Suprapubic skin (tissue), 4 donors: ENCODE results near the gene GRAMD4. TPM values are rescaled to one million over a fixed set of nuclear protein-coding genes. Genes with fewer than 3 reads are reported as not detected.
A peak's percentile ranks its signal among the peaks of the same experiment; 100 is the strongest.

Experiments
- DNase-seq, 2 donors: peaks; one replicate each; pipeline ENCODE4 v3.0.0-alpha.2; 2019; ENCODE audit warnings: low spot score in 2 of 2
- H3K27ac ChIP-seq: fragments of 200-600 bp; sonication (generic); one replicate; pipeline ENCODE4 v1.5.1; 2019
- H3K27me3 ChIP-seq: fragments of 200-600 bp; sonication (generic); one replicate; pipeline ENCODE4 v1.5.1; 2019
- H3K36me3 ChIP-seq: fragments of 200-600 bp; sonication (generic); one replicate; pipeline ENCODE4 v1.5.1; 2019
- H3K4me1 ChIP-seq: fragments of 200-600 bp; sonication (generic); one replicate; pipeline ENCODE4 v1.5.1; 2019
- H3K4me3 ChIP-seq: fragments of 200-600 bp; sonication (generic); one replicate; pipeline ENCODE4 v1.5.1; 2019; ENCODE audit warnings: mild to moderate bottlenecking
- H3K9me3 ChIP-seq: fragments of 200-600 bp; sonication (generic); one replicate; pipeline ENCODE4 v1.5.1; 2019
- EP300 ChIP-seq: sonication (generic); formaldehyde crosslinking; IDR thresholded peaks from one replicate; pipeline ENCODE4 v1.6.1; 2017; ENCODE audit warnings: antibody characterized with exemption
- POLR2A ChIP-seq, 2 donors: fragments of 450-650 bp; IDR thresholded peaks; one replicate each; pipeline ENCODE4 v1.6.1; 2017; ENCODE audit warnings: antibody characterized with exemption in 2 of 2, mild to moderate bottlenecking in 2 of 2, moderate library complexity in 2 of 2
- POLR2AphosphoS5 ChIP-seq, 3 donors: sonication (generic); formaldehyde crosslinking; IDR thresholded peaks; one replicate each; pipeline ENCODE4 v1.6.1; 2017; ENCODE audit warnings: antibody characterized with exemption in 3 of 3
- WGBS: methylation state at CpG from one replicate; pipeline ENCODE4 v1.1.5; 2018; 5-methylcytosine and 5-hydroxymethylcytosine counted together
- total RNA-seq, 4 donors: library from RNA; depleted of rRNA; stranded (reverse); fragments of >200 nt; gene quantifications; one replicate each; pipeline ENCODE4 v1.1.0, GENCODE V29; 2016
- TF ChIP-seq, protein P1 (sequence below), 2 donors: fragments of 200-600 bp in 1 of 2; fragments of 450-650 bp in 1 of 2; sonication (generic) in 1 of 2; IDR thresholded peaks; one replicate each; pipeline ENCODE4 v1.5.1; 2016 to 2019; ENCODE audit warnings: antibody characterized with exemption in 2 of 2, mild to moderate bottlenecking in 1 of 2, moderate library complexity in 1 of 2

The GRAMD4 gene
- total RNA-seq, 4 donors from 2014 or later = 64.1 to 230 (median 164) TPM

DNA sequence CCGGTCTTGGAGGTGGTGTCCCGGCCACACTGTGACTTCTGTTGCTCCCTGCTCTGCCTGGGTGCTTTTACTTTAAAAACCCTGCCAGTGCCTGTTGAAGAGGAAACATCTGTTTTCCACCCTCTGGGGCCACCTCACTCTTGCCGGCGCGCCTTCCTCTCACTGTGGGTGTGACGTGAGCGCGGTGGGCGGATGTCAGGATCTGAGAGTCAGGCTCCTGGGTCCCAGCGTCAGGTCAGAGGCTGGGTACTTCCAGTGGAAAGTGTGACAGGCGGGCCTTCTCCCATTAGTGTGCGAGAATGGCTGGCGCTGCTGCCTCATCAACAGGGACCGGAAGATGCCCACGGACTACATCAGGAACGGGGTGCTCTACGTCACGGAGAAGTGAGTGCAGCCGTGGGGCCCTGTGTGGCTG lies 54.2 kb downstream of the GRAMD4 start:
- Histone ChIP-seq H3K9me3 (no peaks in the 10 kb centered on the region), H3K36me3 (peaks cover 67% of the 10 kb centered on the region), H3K4me1 (peaks cover 22% of the 10 kb centered on the region), H3K27ac (no peak overlapping the region), H3K4me3 (no peak overlapping the region), H3K27me3 (no peaks in the 10 kb centered on the region)
- WGBS = 53% methylated on average over 9 of the region's 19 CpGs
- DNase-seq = peak in 1 of 2 donors; percentile 85
- no peak for TF ChIP-seq EP300
- TF ChIP-seq, protein P1, sequence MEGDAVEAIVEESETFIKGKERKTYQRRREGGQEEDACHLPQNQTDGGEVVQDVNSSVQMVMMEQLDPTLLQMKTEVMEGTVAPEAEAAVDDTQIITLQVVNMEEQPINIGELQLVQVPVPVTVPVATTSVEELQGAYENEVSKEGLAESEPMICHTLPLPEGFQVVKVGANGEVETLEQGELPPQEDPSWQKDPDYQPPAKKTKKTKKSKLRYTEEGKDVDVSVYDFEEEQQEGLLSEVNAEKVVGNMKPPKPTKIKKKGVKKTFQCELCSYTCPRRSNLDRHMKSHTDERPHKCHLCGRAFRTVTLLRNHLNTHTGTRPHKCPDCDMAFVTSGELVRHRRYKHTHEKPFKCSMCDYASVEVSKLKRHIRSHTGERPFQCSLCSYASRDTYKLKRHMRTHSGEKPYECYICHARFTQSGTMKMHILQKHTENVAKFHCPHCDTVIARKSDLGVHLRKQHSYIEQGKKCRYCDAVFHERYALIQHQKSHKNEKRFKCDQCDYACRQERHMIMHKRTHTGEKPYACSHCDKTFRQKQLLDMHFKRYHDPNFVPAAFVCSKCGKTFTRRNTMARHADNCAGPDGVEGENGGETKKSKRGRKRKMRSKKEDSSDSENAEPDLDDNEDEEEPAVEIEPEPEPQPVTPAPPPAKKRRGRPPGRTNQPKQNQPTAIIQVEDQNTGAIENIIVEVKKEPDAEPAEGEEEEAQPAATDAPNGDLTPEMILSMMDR (IDR thresholded peaks at IDR 0.05) = no peak
- no peak for TF ChIP-seq POLR2AphosphoS5 (IDR thresholded peaks at IDR 0.05)

DNA sequence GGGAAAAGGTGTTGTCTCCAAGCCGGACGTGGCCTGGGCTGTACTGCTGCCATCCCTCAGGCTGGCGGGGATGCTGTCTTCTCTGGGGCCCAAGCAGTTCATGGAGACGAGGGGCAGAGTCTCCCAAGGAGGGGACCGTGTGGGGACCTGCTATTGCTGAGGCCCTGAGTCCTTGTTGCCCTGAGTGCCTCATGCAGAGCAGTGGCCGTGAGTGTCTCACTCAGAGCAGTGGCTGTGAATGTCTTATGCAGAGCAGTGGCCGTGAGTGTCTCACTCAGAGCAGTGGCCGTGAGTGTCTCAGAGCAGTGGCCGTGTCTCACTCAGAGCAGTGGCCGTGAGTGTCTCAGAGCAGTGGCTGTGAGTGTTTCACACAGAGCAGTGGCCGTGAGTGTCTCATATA lies 54.7 kb downstream of the GRAMD4 start:
- H3K27me3 ChIP-seq = no peaks in the 10 kb centered on the region
- H3K36me3 ChIP-seq = peaks cover 64% of the 10 kb centered on the region
- WGBS = 90% methylated on average over 3 of the region's 11 CpGs
- DNase-seq = no peak
- TF ChIP-seq, protein P1 (IDR thresholded peaks at IDR 0.05) = no peak
- no peak for TF ChIP-seq EP300
- no peak for TF ChIP-seq POLR2AphosphoS5 (IDR thresholded peaks at IDR 0.05)
- no peak for TF ChIP-seq POLR2A (IDR thresholded peaks at IDR 0.05)
- peaks cover 25% of the 10 kb centered on the region for H3K4me1 ChIP-seq
- H3K4me3 ChIP-seq = no peak overlapping the region
- H3K27ac ChIP-seq = no peak overlapping the region
- no peaks in the 10 kb centered on the region for H3K9me3 ChIP-seq

DNA sequence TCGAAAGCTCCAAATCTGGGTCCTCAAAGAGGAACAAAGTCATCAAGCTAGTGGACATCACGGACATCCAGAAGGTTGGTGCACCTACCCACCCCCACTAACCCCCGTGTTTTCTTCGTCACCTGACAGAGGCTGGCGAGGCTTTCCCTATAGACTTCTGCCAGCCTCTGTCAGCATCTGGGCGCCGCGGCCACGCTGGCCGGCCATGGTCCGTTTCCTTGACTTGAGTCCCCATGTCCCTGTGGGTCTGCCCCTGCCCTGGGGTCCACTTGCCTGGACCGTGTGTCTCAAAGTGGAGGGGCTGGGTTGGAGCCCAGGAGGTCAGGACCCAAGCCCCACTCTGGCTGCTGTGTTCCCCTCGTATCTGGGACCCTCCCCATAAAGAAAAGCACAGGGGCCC lies 55.3 kb downstream of the GRAMD4 start:
- H3K4me1 ChIP-seq = peaks cover 25% of the 10 kb centered on the region
- peaks cover 58% of the 10 kb centered on the region for H3K36me3 ChIP-seq
- DNase-seq = no peak
- H3K27ac ChIP-seq = no peak overlapping the region
- no peak overlapping the region for H3K4me3 ChIP-seq
- TF ChIP-seq EP300 (no peak), POLR2AphosphoS5 (IDR thresholded peaks at IDR 0.05) (no peak), POLR2A (IDR thresholded peaks at IDR 0.05) (no peak)
- TF ChIP-seq, protein P1 (IDR thresholded peaks at IDR 0.05) = no peak
- 93% methylated on average over 12 of the region's 13 CpGs for WGBS
- H3K9me3 ChIP-seq = no peaks in the 10 kb centered on the region
- no peaks in the 10 kb centered on the region for H3K27me3 ChIP-seq

DNA sequence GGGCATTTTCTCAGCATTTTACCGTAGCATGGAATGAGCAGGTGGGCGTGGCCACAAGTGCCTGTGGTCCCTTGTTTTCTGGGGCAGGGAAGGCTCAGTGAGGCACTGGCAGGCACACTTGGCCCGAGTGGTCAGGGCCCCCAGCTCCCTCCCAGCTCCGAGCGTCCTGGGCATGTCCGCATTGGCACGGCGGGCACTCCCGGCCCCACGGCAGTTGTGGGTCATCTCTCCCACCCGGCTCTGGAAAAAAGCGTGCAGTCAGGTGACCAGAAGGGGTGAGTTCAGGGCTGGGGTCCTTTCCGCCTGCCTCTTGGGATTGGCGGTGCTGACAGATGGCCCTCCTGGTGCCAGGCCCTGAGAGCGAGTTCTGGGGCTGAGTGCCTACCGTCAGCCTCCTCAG lies 55.8 kb downstream of the GRAMD4 start:
- Histone ChIP-seq H3K4me3 (no peak overlapping the region), H3K27me3 (no peaks in the 10 kb centered on the region), H3K9me3 (no peaks in the 10 kb centered on the region), H3K4me1 (peaks cover 25% of the 10 kb centered on the region), H3K36me3 (peaks cover 53% of the 10 kb centered on the region), H3K27ac (no peak overlapping the region)
- DNase-seq = no peak
- TF ChIP-seq EP300 (no peak), POLR2A (IDR thresholded peaks at IDR 0.05) (no peak), POLR2AphosphoS5 (IDR thresholded peaks at IDR 0.05) (no peak)
- TF ChIP-seq, protein P1 (IDR thresholded peaks at IDR 0.05) = no peak
- WGBS = 90% methylated on average over 14 of the region's 16 CpGs

DNA sequence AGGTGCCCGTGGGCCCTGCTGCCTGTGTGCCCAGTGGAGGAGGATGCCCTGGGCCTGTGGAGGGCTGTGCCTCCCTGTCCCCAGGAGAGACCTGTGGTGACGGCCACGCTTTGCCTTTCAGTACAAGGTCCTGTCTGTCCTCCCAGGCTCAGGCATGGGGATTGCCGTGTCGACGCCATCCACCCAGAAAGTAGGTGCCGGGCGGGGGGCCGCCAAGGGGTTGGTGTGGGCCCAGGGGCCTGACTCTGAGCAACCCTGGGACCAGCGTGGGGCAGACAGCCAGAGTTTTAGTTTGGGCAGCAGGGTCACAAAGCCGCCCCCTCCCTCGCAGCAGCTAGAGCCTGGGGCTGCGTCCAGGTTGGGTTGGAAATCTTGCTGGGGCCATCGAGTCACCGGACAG lies 56.3 kb downstream of the GRAMD4 start:
- H3K9me3 ChIP-seq = no peaks in the 10 kb centered on the region
- H3K36me3 ChIP-seq = peaks cover 49% of the 10 kb centered on the region
- no peak for TF ChIP-seq POLR2AphosphoS5 (IDR thresholded peaks at IDR 0.05)
- no peaks in the 10 kb centered on the region for H3K27me3 ChIP-seq
- H3K27ac ChIP-seq = no peak overlapping the region
- DNase-seq = no peak
- H3K4me3 ChIP-seq = no peak overlapping the region
- H3K4me1 ChIP-seq = peaks cover 25% of the 10 kb centered on the region
- 94% methylated on average over 9 of the region's 15 CpGs for WGBS

- TF ChIP-seq, protein P1 (IDR thresholded peaks at IDR 0.05) = no peak
- Histone ChIP-seq H3K27ac (no peak overlapping the region), H3K4me1 (peaks cover 25% of the 10 kb centered on the region), H3K9me3 (no peaks in the 10 kb centered on the region), H3K36me3 (peaks cover 49% of the 10 kb centered on the region), H3K27me3 (no peaks in the 10 kb centered on the region), H3K4me3 (no peak overlapping the region)
- 78% methylated on average over 13 of the region's 14 CpGs for WGBS
- DNase-seq = no peak
Observed at GRCh38 chr22:46676881-46677280, 56.7 kb downstream of the GRAMD4 start.
